Stimulated activated CD4-positive, alpha-beta T cell treated with anti-CD3 and anti-CD28 coated beads, Interleukin-4, amount 100 ng/mL, for 24 hours (primary cell): ENCODE results near the gene COL15A1.

ENCODE experiments used
- DNase-seq: peaks from one replicate; pipeline ENCODE4 v3.0.0-alpha.2; 2020

The COL15A1 gene

GRCh38 chr9:98974106-98974505, 30.4 kb downstream of the COL15A1 start:
- no peak for DNase-seq

GRCh38 chr9:98974554-98974953, 30.8 kb downstream of the COL15A1 start:
- no peak for DNase-seq

- DNase-seq, result peak; percentile 83
These were observed 31.4 kb downstream of the COL15A1 start for GRCh38 chr9:98974994-98975712.

- no peak for DNase-seq
These were observed 32.1 kb downstream of the COL15A1 start for GRCh38 chr9:98975838-98976237.

DNA sequence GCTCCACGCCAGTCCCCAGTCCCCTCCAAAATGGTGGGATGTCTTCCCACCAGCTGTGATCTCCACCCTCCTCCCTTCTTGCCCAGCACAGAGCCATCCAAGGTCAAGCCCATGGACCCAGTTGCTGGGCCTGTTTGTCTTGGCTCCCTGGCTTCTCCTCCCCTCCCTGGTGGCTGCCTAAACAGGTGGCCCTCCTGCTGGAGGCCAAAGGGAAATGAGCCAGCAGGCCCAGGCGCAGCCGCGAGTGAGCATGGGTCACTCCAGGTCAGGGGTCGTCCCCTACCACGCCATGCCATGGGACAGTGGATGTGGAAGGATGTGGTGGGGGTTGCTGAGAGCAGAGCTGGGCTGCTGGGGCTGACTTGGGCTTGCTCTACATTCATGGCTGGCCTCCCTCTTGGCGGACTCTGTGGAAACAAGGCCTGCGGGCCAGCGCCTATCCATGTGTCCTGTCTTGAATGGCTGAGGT, 33.6 kb downstream of the COL15A1 start:
- no peak for DNase-seq

DNA sequence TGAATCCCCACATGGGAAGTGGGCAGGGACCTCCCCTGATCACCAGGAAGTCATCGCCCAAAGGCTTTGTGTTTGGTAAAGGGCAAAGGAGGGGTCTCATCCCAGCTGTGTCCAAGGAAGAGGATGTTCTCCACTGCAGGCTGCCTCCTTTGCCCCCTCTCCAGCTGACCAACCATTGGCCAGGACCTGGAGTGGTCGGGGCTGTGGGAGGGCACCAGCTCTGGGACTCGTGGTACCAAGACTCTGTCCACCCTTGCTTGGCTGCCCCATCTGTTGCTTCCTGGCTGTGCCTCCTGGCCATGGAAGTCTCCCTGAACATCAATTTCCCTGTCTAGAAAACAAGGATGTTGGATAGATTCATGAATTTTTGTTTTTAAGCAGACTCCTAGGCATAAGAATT, 34.1 kb downstream of the COL15A1 start:
- no peak for DNase-seq

DNA sequence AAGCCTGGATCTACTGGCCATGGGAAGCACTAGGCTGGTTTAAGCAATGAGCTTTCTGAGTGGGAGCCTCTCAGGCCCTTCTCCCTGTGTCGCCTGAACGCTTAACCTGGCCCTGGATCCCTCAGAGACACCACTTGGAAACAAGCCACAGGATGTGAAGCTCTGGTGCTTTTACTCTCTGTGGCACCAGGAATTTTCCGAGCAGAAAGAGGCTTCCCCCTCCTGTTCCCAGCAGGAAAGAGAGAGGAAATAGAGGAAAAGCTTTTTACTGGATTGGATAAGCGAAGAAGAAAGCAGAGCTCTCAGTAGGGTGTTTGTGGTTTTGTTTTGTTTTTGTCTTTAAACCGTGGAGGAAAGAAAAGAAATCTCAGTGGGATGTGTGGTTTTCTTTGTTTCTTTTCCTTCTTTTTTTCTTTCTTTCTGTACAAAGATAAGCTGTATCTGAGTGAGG, 34.5 kb downstream of the COL15A1 start:
- DNase-seq, result no peak

- DNase-seq, result no peak
These were observed 36.6 kb downstream of the COL15A1 start for GRCh38 chr9:98980291-98980690.

- no peak for DNase-seq
These were observed 39.9 kb downstream of the COL15A1 start for GRCh38 chr9:98983295-98984268.

- DNase-seq, result no peak
These were observed 41.9 kb downstream of the COL15A1 start for GRCh38 chr9:98985596-98985995.

GRCh38 chr9:98986866-98987651, 43.4 kb downstream of the COL15A1 start:
- DNase-seq, result no peak

DNA sequence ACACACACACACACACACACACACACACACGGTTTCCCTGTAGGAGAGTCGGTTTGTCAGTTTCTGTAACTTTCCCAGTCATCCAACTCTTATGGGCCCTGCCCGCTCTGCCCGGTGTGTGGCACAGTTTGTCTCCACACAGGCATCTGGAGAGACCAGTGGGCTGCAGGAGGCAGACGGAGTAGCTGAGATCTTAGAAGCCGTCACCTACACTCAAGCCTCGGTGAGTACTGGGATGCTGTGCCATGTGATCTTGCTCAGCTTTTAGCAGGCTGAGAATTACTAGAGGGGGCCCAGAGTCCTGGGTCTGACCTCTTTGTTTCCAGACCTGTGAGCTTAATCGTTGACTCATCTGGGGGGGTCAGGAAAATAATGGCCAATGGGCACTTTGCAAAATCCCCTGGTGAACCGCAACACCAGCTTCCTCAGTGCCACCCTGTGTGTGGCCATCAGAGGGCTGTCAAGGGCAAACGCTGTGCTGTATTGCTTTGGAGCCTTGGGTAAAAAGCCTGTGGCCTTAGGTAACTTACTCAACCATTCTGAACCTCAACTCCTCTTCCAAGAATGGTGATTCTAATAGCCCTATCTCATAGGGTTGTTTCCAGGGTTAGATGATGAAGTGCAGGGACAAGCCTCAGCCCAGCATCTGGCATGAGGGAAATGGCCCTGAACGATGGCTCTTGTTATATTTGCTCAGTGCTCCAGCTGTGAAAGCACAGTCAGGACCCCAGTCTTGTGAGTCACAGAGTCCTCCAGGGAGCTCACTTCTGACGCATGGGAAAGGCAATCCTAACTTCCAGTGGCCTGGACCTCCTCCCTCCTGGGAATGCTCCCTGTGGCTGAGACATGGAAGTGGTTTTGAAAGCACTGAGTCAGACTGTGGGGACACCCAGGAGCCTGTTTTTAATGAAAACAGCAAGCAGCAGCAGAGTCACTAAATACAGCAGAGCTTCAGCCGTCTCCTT, 45.6 kb downstream of the COL15A1 start:
- DNase-seq, result no peak

GRCh38 chr9:98990181-98990870, 46.6 kb downstream of the COL15A1 start:
- no peak for DNase-seq

- no peak for DNase-seq
These were observed 48.6 kb downstream of the COL15A1 start for GRCh38 chr9:98992107-98992884.

DNA sequence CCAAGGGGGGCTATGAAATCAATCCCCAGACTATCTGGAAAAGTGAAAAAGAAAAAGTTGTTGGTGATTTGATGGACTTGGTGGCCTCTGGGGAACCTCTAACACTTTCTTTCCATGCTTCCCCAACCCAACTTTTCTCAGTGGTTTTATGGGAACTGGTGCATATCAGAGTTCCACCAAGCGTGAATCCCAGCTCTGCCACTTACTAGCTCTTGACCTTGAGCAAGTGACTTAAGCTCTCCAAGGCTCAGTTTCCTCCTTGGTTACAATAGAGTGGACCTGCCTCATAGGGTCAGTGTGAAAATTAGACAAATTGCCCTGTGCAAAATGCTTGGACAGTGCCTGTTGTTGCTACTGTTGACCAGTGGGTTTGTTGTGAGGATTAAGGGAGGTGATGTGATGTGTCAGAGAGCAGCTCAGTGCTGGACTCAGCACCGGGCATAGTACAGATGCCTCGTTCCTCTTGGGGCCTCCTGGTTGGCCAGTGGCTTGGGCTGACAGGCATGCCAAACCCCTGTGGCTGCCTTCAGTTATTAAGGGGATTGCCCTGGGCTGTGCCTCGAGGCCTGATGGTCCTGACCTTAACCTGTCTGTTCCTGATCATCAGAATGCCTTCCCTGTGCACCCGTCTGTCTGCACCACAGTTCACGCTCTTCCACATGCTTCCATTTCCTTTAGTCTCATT, 49.3 kb downstream of the COL15A1 start:
- no peak for DNase-seq

GRCh38 chr9:98993570-98993945, 49.9 kb downstream of the COL15A1 start:
- peak; percentile 51 for DNase-seq

GRCh38 chr9:98994172-98995058, 50.7 kb downstream of the COL15A1 start:
- DNase-seq, result no peak

DNA sequence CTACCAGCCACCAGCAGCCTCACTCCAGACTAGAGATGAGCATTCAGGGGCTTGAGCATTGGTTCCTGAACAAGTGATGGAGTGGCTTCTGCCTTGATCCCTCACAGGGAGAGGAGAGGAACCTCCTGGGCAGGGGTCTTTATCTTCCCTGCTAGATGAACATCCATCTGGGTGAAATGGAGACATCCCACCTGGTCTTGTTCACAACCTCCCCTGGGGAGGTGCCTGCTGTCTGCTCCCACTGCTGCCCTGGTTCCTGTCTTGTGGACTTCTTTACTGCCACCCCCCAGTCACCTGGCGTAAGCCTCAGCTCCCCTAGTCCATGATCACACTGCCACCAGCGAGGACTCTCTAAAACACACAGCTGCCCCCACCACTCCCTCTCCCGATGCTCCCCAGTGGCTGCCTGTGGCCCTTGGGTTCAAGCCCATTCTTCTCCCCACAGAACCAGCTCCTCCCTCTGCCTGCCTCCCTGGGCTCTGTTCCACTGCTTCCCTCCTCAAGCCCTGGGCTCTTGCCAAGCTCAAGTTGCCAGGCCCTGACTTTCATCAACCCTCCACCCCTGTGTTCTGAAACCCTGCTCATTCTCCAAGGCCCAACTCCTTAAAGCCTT, 51.5 kb downstream of the COL15A1 start:
- no peak for DNase-seq
